SIG-M5 treated with dmso at 0.1 percent for 504 hours (cell line): ENCODE results near the gene HSF2.
"Not testable (repeated sequence)": the region's sequence is repeated elsewhere in the genome, so short reads cannot be mapped to it uniquely, and the experiment has no call there.

Experiments used
- DNase-seq: peaks from one replicate; lab custom pipeline; 2025; ENCODE audit not compliant: unreplicated experiment; lab: John Stamatoyannopoulos, UW

The HSF2 gene

GRCh38 chr6:122452509-122452908 lies 53.1 kb downstream of the HSF2 start:
- DNase-seq, result no peak

- no peak for DNase-seq
Observed at GRCh38 chr6:122454673-122455072, 55.2 kb downstream of the HSF2 start.

- not testable (repeated sequence) for DNase-seq
Observed at GRCh38 chr6:122455116-122455515, 55.7 kb downstream of the HSF2 start.

DNA sequence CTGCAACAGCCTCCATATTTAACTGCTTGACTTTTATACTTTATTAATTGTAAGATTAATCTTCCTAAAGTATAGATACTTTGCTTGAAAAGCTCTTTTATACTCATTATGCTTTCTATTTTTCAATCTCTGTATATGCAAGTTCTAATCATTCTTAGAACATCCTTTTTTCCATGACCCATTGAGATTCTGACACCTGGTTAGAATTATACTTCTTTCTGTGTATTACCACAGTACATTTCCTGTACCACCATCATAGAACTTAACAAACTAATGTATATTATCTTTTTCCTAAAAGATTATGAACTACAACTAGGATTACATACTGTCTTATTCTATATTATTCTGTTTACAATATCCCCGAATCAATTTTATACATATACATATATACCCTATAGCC lies 58.6 kb downstream of the HSF2 start:
- no peak for DNase-seq

DNA sequence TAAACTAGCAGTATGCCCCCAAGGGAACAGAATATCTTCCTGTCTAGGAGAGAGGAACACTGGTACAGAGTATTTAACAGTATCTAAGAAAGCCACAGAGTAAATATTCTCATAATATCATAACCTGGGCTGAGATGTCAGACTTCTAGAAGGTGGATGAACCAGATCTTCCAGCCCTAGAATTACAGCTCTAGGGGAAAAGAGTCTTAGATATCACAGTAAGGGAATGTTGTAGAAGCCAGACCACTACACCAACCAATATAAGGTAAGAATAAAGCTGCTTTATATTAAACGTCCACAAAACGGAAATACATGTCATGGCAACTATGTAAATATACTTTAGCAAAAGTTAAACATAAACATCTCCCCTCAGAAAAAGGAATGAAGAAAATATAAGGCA lies 59.8 kb downstream of the HSF2 start:
- DNase-seq, result peak; percentile 12

DNA sequence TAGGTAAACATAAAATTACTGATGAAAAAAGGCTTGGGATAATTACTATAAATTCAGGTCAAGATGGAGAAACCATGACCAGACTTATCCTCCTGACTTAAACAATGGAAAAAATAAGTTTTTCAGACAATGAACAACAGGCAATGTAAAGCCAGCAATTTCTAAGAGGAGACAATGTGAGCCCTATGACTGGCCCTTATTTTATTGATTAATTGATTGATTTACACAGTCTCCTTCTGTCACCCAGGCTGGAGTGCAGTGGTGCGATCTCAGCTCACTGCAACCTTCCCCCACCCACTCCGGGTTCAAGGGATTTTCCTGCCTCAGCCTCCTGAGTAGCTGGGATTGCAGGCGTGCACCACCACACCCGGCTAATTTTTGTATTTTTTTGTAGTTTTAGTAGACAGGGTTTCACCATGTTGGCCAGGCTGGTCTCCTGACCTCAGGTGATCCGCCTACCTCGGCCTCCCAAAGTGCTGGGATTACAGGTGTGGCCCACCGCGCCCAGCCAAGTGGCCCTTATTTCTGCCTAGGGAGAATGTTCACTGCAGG lies 60.5 kb downstream of the HSF2 start:
- DNase-seq, result not testable (repeated sequence)

- no peak for DNase-seq
Observed at GRCh38 chr6:122461885-122462284, 62.4 kb downstream of the HSF2 start.

DNA sequence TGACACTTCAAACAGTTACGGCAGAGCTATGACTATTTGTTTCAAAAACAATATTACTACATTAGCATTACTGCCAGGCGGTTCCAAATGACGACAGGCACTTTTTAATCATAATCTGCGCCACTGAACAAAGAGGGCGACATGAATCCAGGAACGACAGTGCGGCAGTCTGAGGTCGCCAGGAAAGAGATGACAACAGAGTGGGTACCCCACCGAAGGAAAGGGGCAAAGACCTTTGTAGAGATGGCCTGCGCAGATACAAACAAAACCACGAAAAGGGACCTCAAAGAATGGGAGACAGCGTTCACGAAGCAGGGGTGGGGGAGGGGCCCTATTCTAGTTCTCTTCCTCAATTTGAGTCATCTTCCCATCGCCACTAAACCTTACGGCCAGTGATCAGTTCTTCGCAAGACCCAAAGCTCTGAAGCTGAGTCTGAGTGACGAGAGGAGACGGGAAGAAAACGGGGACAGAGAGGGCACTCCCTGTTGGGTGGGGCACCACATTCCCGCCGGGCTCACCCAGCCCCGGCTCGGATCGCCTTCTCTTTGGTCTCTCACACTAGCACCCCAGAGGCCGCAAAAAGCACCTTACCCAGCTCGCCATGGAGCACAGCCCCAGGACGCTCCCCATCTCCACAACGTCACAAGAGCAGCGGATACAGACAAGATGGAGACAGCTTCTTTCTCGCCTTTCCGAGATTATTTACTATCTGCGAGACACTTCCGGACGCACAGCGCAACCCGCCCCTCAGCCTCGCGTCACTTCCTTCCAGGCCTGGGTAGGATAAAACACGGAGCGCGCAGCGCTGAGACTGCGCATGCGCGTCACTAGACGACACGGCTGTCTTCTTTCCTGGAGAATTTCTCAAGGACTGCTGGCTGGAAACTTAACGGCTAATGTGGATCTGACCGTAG lies 71.9 kb downstream of the HSF2 start, which contains the start of gene SERINC1:
Gene SERINC1 (minus strand): TSS at position 701 of the 915 bp plus-strand sequence. CDS start 70 bp downstream, at position 631.
- DNase-seq, result peak; percentile 88

DNA sequence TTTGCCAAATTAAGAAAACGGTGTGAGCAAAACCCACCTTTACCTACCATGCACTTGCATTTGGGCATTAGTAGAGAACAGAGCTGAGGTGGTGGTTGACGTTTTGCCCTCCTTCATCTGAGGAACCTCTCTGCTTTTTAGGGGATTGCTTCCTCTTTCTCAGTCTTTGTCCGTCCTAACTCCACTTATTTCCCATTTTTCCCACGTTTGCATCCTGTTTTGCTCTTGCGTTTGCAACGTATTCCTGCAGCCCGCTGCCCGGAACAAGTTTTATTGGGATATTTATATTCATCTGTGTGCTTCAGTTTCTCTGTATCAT lies 72.5 kb downstream of the HSF2 start:
- DNase-seq, result peak; percentile 74

DNA sequence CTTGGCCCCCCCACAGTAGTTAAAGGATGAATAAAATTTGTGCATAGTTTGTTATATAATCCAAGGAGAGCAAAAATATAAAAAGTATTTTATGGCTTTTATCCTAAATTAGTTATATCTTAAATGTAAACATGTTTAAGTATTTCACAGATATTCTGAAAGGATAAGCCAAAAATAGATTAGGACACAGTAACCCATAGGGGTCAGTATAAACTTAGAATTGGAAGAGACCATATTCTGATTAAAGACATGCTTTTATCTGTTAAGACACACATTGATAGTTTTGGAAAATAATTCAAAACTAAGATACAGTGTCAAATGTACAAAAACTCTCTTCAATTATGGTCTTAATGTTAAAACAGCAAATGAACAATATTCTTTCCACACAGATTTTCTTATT lies 76.7 kb downstream of the HSF2 start:
- peak; percentile 4 for DNase-seq

DNA sequence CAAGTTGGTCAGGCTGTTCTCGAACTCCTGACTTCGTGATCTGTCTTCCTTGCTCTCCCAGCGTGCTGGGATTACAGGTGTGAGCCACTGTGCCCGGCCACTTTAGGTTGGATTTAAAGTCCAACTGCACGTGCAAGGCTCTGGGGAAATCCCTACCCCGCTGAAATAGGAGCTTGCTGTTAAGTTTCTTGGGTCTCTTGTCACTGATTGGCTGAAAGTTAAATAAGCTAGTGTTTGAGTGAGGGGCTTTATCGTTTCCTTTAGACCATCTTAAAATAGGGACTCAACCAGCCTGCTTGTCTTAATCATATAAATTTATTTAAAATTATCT lies 83.3 kb downstream of the HSF2 start:
- no peak for DNase-seq
